ENCODE results near the gene COX20.

The COX20 gene

GRCh38 chr1:244861683-244862082 lies 26.2 kb downstream of the COX20 start:
- Histone ChIP-seq H3K36me3 (ENCODE audit: control insufficient read depth, insufficient read depth, low read length) (peaks cover 28% of the 10 kb centered on the region), H3K4me3 (ENCODE audit: insufficient read depth, low read depth, low read length) (peak overlapping the region; percentile 96), H3K27ac (ENCODE audit: insufficient read depth, low read depth, low read length, poor library complexity, severe bottlenecking) (no peak overlapping the region), H3K4me1 (ENCODE audit: control insufficient read depth, insufficient read depth, low read length) (peaks cover 7% of the 10 kb centered on the region), H3K9me3 (ENCODE audit: control insufficient read depth, low read length) (no peaks in the 10 kb centered on the region), H3K27me3 (ENCODE audit: control insufficient read depth, insufficient read depth, low read length, poor library complexity, severe bottlenecking) (no peaks in the 10 kb centered on the region)
- WGBS, 2 experiments = 0 to 3% methylated on average over 2 of the region's 2 CpGs

GRCh38 chr1:244862354-244862698 lies 26.9 kb downstream of the COX20 start:
- 0 to 1% methylated on average over 6 to 7 of the region's 7 CpGs for WGBS, 2 experiments
- Histone ChIP-seq H3K9me3 (ENCODE audit: control insufficient read depth, low read length) (no peaks in the 10 kb centered on the region), H3K27ac (ENCODE audit: insufficient read depth, low read depth, low read length, poor library complexity, severe bottlenecking) (peak overlapping the region; percentile 98), H3K36me3 (ENCODE audit: control insufficient read depth, insufficient read depth, low read length) (peaks cover 22% of the 10 kb centered on the region), H3K27me3 (ENCODE audit: control insufficient read depth, insufficient read depth, low read length, poor library complexity, severe bottlenecking) (no peaks in the 10 kb centered on the region), H3K4me3 (ENCODE audit: insufficient read depth, low read depth, low read length) (peak overlapping the region; percentile 96), H3K4me1 (ENCODE audit: control insufficient read depth, insufficient read depth, low read length) (peaks cover 7% of the 10 kb centered on the region)

GRCh38 chr1:244862699-244863490 lies 27.4 kb downstream of the COX20 start:
- H3K4me1 ChIP-seq (ENCODE audit: control insufficient read depth, insufficient read depth, low read length) = peaks cover 7% of the 10 kb centered on the region
- H3K27ac ChIP-seq (ENCODE audit: insufficient read depth, low read depth, low read length, poor library complexity, severe bottlenecking) = peak overlapping the region; percentile 98
- H3K9me3 ChIP-seq (ENCODE audit: control insufficient read depth, low read length) = no peaks in the 10 kb centered on the region
- WGBS, 2 experiments = 0% methylated on average over 84 to 87 of the region's 87 CpGs
- peak overlapping the region; percentile 96 for H3K4me3 ChIP-seq (ENCODE audit: insufficient read depth, low read depth, low read length)
- no peaks in the 10 kb centered on the region for H3K27me3 ChIP-seq (ENCODE audit: control insufficient read depth, insufficient read depth, low read length, poor library complexity, severe bottlenecking)
- peaks cover 17% of the 10 kb centered on the region for H3K36me3 ChIP-seq (ENCODE audit: control insufficient read depth, insufficient read depth, low read length)

DNA sequence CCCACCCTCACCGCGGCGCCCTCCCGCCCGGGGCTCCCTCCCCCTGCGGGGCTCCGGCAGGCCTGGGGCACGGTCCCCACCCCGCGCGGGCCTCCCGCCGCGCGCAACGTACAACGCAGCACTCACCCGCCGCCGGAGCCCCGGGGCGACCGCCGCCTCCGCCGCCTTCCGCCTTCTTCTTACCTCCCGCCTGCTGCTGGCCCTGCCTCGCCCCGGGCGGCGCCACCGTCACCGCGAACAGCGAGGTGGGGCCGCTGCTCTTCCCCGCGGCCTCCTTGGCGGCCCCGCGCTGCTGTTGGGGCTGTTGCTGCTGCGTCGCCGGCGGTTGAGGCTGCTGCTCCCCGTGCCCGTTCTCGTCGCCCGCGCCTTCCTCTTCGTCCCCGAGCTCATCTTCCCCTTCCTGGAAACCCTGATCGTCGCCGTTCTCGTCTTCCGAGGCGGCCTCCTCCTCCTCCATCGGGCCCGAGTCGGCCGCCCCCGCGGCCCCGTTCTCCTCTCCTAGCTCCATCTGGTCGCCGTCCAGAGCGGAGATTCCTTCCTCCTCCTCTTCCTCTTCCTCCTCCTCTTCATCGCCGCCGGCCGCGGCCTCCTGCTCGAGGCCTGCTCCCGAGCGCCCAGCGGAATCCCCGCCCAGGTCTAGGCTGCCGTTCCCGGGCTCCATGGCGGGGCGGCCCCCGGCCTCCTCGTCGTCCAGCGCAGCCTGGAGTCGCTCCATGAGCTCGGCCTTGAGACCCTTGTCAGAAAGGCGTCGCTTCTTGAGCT lies 28.2 kb downstream of the COX20 start:
- Histone ChIP-seq H3K27me3 (ENCODE audit: control insufficient read depth, insufficient read depth, low read length, poor library complexity, severe bottlenecking) (no peaks in the 10 kb centered on the region), H3K27ac (ENCODE audit: insufficient read depth, low read depth, low read length, poor library complexity, severe bottlenecking) (peak overlapping the region; percentile 98)
- 0% methylated on average over 92 of the region's 92 CpGs for WGBS, 2 experiments

GRCh38 chr1:244864253-244865027 lies 29.0 kb downstream of the COX20 start, which contains the start of gene HNRNPU:
HNRNPU (minus strand) TSS chr1:244864543; CDS start chr1:244864307, 236 bp downstream.
- Histone ChIP-seq H3K9me3 (ENCODE audit: control insufficient read depth, low read length) (no peaks in the 10 kb centered on the region), H3K4me3 (ENCODE audit: insufficient read depth, low read depth, low read length) (peak within 1 kb of the TSS; percentile 96), H3K27ac (ENCODE audit: insufficient read depth, low read depth, low read length, poor library complexity, severe bottlenecking) (peak within 1 kb of the TSS; percentile 98), H3K27me3 (ENCODE audit: control insufficient read depth, insufficient read depth, low read length, poor library complexity, severe bottlenecking) (no peaks in the 10 kb centered on the region), H3K36me3 (ENCODE audit: control insufficient read depth, insufficient read depth, low read length) (peaks cover 9% of the 10 kb centered on the region), H3K4me1 (ENCODE audit: control insufficient read depth, insufficient read depth, low read length) (peaks cover 7% of the 10 kb centered on the region)
- WGBS, 2 experiments = 0% methylated on average over 71 of the region's 71 CpGs

More for the DNA sequence above, 28.2 kb downstream of the COX20 start:
- no peaks in the 10 kb centered on the region for H3K9me3 ChIP-seq (ENCODE audit: control insufficient read depth, low read length)
- H3K36me3 ChIP-seq (ENCODE audit: control insufficient read depth, insufficient read depth, low read length) = peaks cover 9% of the 10 kb centered on the region
- peak overlapping the region; percentile 96 for H3K4me3 ChIP-seq (ENCODE audit: insufficient read depth, low read depth, low read length)
- peaks cover 7% of the 10 kb centered on the region for H3K4me1 ChIP-seq (ENCODE audit: control insufficient read depth, insufficient read depth, low read length)

GRCh38 chr1:244865028-244865371 lies 29.5 kb downstream of the COX20 start:
- Histone ChIP-seq H3K4me3 (ENCODE audit: insufficient read depth, low read depth, low read length) (peak overlapping the region; percentile 96), H3K4me1 (ENCODE audit: control insufficient read depth, insufficient read depth, low read length) (peaks cover 7% of the 10 kb centered on the region), H3K27me3 (ENCODE audit: control insufficient read depth, insufficient read depth, low read length, poor library complexity, severe bottlenecking) (no peaks in the 10 kb centered on the region), H3K36me3 (ENCODE audit: control insufficient read depth, insufficient read depth, low read length) (peaks cover 5% of the 10 kb centered on the region), H3K9me3 (ENCODE audit: control insufficient read depth, low read length) (no peaks in the 10 kb centered on the region), H3K27ac (ENCODE audit: insufficient read depth, low read depth, low read length, poor library complexity, severe bottlenecking) (peak overlapping the region; percentile 98)
- 14 to 16% methylated on average over 9 of the region's 9 CpGs for WGBS, 2 experiments

GRCh38 chr1:244865820-244866219 lies 30.4 kb downstream of the COX20 start:
- Histone ChIP-seq H3K9me3 (ENCODE audit: control insufficient read depth, low read length) (no peaks in the 10 kb centered on the region), H3K4me3 (ENCODE audit: insufficient read depth, low read depth, low read length) (no peak overlapping the region), H3K4me1 (ENCODE audit: control insufficient read depth, insufficient read depth, low read length) (peaks cover 7% of the 10 kb centered on the region), H3K27ac (ENCODE audit: insufficient read depth, low read depth, low read length, poor library complexity, severe bottlenecking) (no peak overlapping the region), H3K36me3 (ENCODE audit: control insufficient read depth, insufficient read depth, low read length) (no peaks in the 10 kb centered on the region), H3K27me3 (ENCODE audit: control insufficient read depth, insufficient read depth, low read length, poor library complexity, severe bottlenecking) (no peaks in the 10 kb centered on the region)
- 50 to 93% methylated on average over 2 of the region's 3 CpGs for WGBS, 2 experiments

DNA sequence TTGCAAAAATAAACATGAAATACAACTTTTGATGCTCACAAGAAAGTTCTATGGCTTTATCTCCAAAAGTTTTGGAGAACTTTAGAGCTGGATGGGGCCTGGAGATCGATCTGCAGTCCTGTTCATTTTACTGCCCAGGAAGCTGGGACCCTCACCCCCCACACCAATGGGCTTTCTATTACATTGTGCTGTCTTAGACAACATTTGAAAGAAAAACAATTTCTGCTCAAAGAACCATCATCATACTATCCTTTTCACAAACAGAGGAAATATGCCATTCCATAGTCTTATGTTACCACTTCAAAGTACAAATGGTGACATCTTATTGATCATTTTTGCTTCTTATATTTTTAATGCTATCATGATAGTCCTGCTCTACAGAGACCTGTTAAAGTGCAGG lies 30.9 kb downstream of the COX20 start:
- H3K27ac ChIP-seq (ENCODE audit: insufficient read depth, low read depth, low read length, poor library complexity, severe bottlenecking) = no peak overlapping the region

GRCh38 chr1:244868484-244869363 lies 33.3 kb downstream of the COX20 start:
- no peaks in the 10 kb centered on the region for H3K9me3 ChIP-seq (ENCODE audit: control insufficient read depth, low read length)
- 85 to 86% methylated on average over 19 to 23 of the region's 23 CpGs for WGBS, 2 experiments
- peak overlapping the region; percentile 32 for H3K27ac ChIP-seq (ENCODE audit: insufficient read depth, low read depth, low read length, poor library complexity, severe bottlenecking)
- H3K4me3 ChIP-seq (ENCODE audit: insufficient read depth, low read depth, low read length) = no peak overlapping the region
- H3K27me3 ChIP-seq (ENCODE audit: control insufficient read depth, insufficient read depth, low read length, poor library complexity, severe bottlenecking) = no peaks in the 10 kb centered on the region
- H3K4me1 ChIP-seq (ENCODE audit: control insufficient read depth, insufficient read depth, low read length) = peaks cover 7% of the 10 kb centered on the region
- H3K36me3 ChIP-seq (ENCODE audit: control insufficient read depth, insufficient read depth, low read length) = no peaks in the 10 kb centered on the region

More for the DNA sequence above, 30.9 kb downstream of the COX20 start:
- Histone ChIP-seq H3K36me3 (ENCODE audit: control insufficient read depth, insufficient read depth, low read length) (no peaks in the 10 kb centered on the region), H3K4me1 (ENCODE audit: control insufficient read depth, insufficient read depth, low read length) (peaks cover 7% of the 10 kb centered on the region), H3K4me3 (ENCODE audit: insufficient read depth, low read depth, low read length) (no peak overlapping the region), H3K27me3 (ENCODE audit: control insufficient read depth, insufficient read depth, low read length, poor library complexity, severe bottlenecking) (no peaks in the 10 kb centered on the region), H3K9me3 (ENCODE audit: control insufficient read depth, low read length) (no peaks in the 10 kb centered on the region)
- 94 to 100% methylated on average over 1 of the region's 1 CpG for WGBS, 2 experiments

Measured in ectodermal cell (in vitro differentiated cells).